Tibial nerve (tissue), 4 donors: Measurements from ENCODE around the gene DAPP1.

Experiments
- CTCF ChIP-seq, 5 experiments: fragments of 200-600 bp in 3 of 5; fragments of 450-650 bp in 2 of 5; sonication (generic) in 3 of 5; IDR thresholded peaks; one replicate each; pipeline ENCODE4 v1.5.1; 2016 to 2019; ENCODE audit warnings: antibody characterized with exemption in 5 of 5, mild to moderate bottlenecking in 3 of 5, moderate library complexity in 2 of 5
- EP300 ChIP-seq, 2 donors: sonication (generic); formaldehyde crosslinking; IDR thresholded peaks; one replicate each; pipeline ENCODE4 v1.6.1; 2017; ENCODE audit warnings: antibody characterized with exemption in 2 of 2, mild to moderate bottlenecking in 1 of 2

DNA sequence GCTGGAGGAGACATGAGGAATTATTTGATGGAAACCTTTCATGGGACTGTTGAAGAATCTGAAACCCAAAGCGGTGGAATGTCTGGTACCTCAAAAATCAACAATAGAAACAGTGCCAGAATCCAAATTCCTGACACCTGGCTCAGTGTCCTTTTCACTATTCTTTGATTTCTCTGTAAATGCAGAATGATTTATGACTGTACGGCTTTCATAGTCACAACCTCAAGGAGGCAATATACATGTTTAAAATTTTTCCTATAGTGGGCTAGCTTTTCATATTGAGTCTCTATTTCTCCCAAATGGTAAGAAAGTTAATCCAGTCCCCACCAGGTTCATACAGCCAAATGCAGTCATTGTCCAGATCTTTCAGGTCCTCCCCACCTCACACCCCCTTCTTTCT, 19.3 kb downstream of the DAPP1 start:
- TF ChIP-seq CTCF (IDR thresholded peaks at IDR 0.05) = no peak
- no peak for TF ChIP-seq EP300 (IDR thresholded peaks at IDR 0.05)
